GM21529 (cell line): ENCODE measurements around the gene CEP41.
"Not testable (repeated sequence)": the region's sequence is repeated elsewhere in the genome, so short reads cannot be mapped to it uniquely, and the experiment has no call there.

Source experiments
- ATAC-seq: cut with Tn5 transposase; IDR thresholded peaks from one replicate; pipeline ENCODE4 v1.9.1; 2021; ENCODE audit not compliant: unreplicated experiment

Gene CEP41

DNA sequence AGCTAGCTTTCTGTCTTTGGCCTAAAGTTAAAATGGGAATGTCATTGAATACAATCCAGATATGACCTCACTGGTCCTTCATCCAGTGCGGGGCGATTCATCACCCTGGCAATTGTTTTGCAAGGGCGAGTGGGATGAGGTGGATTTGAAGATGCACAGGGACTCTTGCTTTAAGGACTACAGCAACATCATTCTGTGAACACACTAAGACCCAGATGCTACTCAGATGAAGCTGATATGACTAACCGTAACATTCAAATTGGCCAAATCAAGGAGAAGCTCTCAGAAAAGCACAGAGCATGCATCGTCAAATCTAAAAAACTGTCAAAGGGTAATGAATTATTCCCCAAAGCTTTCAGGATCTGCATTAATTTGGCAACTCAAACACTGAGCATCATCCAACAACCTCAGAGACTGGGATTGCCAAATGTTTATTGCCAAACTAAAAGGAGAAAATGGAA, 47.7 kb downstream of the CEP41 start:
- ATAC-seq, result no peak

DNA sequence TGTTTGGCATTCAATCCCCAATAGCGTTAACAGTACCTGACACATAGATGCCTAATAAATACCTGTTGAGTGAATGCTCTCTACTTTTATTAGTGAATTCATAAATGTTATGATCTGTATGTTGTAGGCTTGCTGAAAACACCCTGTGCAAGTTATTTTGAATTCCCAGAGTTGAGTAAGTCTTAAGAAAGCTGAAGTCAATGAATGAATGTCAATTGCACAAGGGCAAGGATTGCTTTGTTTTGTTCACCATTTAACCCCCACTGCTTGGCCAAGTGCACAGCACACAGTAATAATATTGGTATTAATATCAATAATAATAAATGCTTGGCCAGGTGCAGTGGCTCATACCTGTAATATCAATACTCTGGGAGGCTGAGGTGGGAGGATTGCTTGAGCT, 50.3 kb downstream of the CEP41 start:
- no peak for ATAC-seq

GRCh38 chr7:130388671-130389070, 52.1 kb downstream of the CEP41 start:
- ATAC-seq, result no peak

DNA sequence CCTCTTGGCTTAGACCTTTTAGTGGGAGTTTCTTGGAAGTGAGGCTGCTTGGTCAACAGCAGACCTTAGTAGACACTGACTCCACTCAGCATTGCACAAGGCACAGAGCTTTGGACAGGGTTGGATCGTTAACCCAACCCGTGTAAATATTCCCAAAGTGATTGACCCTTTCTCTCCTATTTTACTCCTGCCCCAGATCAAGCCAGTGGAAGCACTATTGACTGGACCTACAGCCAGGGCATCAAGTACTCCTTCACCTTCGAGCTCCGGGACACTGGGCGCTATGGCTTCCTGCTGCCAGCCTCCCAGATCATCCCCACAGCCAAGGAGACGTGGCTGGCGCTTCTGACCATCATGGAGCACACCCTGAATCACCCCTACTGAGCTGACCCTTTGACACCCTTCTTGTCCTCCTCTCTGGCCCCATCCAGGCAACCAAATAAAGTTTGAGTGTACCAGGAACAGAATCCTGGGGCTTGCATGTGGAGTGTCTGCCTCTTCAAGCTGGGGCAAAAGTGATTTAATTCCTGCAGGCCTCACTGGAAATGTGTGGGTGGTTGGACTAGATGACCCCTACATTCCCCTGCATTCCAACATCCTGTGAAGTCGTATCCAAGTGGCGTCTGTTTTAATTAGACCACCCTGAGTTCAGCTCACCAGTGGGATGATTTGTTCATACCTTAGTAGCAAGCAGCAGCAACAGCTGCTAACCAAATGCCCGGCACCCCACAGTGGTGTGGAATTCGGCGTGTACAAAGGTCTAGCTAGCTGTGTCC, 53.0 kb downstream of the CEP41 start:
- ATAC-seq, result no peak

DNA sequence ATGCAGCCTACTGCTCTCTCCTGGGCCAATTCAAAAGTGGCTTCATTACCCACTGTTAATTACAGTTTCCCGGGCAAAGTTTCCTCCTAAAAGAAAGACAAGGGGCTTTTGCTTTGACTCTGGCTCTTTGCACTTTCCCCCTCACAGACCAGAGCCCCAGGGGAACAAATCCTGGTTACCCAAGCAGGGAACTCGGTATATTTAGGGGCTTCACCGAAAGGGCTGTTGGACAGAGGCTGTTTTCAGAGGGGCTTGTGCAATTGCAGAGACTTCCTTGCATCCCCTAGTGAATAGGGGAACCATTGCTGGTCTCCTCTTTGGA, 53.5 kb downstream of the CEP41 start:
- no peak for ATAC-seq

DNA sequence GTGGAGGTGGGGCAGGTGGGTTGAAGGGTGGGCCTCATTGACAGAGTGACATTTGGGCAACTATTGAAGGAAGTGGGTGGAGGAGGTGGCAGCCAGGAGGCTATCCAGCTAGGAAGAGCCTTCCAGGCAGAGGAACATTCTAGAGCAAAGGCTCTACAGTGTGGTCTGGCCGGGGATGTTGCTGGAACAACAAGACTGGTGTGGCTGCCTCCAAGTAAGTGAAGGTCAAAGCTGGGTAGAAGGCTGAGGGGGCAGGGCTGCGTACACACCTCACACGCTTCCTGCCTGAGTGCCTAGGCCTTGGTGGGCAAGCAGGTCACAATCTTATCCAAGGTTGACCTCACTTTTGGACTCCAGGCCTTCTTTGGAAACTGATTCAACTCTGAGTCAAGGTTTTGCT, 53.9 kb downstream of the CEP41 start:
- ATAC-seq, result no peak

DNA sequence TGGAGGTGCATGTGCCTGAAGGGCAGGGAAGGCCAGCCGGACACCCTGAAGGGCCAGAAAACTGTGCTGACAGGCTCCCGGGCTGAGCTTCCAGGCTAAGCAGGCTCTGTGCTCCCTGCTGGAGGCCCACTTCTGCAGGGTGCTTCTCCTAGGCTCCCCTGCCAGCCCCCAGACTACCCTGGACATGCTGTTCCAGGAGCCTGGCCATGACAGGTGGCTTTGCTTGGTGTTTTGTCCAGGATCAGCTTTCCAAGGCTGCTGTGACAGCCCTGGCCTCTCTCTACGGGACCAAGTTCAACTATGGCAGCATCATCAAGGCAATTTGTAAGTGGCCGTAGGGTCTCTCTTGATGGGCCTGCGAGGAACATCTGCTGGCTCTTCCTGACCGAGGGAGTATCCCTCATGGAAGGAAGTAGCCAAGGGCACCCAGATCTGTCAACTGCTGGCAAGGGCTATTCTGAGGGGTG, 55.2 kb downstream of the CEP41 start:
- no peak for ATAC-seq

- ATAC-seq, result no peak
Observed at GRCh38 chr7:130384841-130385599, 55.8 kb downstream of the CEP41 start.

- no peak for ATAC-seq
Observed at GRCh38 chr7:130384371-130384801, 56.4 kb downstream of the CEP41 start.

DNA sequence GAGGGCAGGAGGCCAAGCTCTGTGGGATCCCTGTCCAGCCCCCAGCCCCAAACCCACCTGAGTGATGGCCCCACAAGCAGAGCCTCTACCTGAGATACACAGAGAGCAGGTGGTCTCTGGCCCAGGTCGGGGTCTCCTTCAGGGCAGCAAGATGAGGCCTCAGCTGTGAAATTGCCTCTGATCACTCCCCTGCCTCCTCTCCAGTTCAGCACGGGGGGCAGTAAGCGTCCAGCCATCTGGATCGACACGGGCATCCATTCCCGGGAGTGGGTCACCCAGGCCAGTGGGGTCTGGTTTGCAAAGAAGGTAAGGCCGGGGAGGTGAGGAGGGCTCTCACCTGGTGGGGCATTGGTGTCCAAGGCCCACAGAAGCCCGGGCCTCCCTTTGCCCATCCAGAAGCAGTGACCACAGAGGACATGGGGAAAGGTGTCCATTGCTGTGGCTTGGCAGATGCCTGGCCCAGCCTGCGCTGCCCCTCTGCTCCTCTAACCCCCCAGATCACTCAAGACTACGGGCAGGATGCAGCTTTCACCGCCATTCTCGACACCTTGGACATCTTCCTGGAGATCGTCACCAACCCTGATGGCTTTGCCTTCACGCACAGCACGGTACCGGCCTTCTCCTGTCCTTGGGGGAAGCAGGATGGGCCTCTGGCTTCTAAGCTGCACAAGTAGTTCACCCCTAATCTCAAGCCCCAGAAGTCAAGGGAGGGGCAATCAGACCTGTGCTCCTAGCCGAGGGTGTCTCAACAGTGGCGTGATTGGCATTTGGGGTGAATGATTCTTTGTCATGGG, 57.4 kb downstream of the CEP41 start:
- ATAC-seq, result no peak

GRCh38 chr7:130381468-130382312, 59.1 kb downstream of the CEP41 start:
- ATAC-seq, result no peak

DNA sequence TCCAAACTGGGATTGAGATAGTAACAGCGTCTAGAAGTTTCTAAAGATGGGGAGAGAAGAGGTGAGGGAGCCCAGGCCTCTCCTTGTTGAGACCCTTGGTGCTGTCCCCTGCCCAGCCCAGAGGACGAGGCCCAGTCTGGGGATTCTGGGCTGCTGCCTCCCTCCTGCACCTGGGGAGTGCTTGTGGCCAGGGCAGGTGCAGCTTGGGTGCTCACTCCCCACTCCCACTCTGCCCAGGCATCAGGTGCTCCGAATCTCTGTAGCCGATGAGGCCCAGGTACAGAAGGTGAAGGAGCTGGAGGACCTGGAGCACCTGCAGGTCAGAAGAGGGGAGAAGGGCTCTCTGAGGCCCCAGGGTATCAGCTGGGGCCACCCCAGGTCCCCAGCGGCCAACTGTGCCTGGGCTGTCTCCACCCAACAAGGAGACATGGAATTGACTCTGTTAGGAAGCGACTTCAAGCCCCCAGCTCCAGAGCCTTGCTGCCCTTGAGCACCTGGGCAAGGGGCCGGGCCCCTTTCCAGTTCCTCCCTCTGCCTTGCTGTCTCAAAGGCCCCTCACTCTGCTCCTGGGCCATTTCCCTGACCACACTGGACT, 59.9 kb downstream of the CEP41 start:
- no peak for ATAC-seq

- no peak for ATAC-seq
Observed at GRCh38 chr7:130379921-130380860, 60.6 kb downstream of the CEP41 start, which contains the start of gene CPA1. TSS of gene CPA1 (plus strand) at chr7:130380494. CDS start at chr7:130380521, 27 bp downstream.

GRCh38 chr7:130379532-130379920, 61.3 kb downstream of the CEP41 start:
- no peak for ATAC-seq

GRCh38 chr7:130379019-130379418, 61.8 kb downstream of the CEP41 start:
- ATAC-seq, result no peak

DNA sequence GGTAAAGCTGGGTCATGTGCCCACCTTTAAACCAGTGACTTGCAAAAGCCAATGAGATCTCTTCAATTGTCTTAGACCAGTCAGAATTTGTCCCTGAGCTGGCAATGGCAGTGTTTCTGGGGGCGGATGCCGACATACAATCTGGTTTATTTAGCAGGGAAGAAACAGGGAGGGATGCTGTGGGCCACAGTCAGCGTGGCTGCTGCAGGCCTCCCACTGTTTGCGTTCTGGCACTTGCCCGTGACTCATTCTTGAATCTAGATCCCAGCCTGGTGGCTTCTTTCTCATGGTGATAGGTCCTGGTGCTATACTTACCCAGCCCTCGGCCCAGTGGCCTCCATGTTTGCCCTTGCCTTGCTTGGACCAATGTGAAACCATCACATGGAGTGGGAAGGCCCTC, 63.6 kb downstream of the CEP41 start:
- no peak for ATAC-seq

DNA sequence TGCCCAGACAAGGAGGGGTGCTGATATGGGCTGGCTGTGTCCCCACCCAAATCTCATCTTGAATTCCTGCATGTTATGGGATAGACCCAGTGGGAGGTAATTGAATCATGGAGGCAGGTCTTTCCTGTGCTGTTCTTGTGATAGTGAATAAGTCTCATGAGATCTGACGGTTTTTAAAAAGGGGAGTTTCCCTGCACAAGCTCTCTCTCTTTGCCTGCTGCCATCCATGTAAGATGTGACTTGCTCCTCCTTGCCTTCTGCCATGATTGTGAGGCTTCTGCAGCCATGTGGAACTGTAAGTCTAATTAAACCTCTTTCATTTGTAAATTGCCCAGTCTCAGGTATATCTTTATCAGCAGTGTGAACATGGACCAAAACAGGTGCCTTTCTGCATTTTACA, 64.4 kb downstream of the CEP41 start:
- not testable (repeated sequence) for ATAC-seq

DNA sequence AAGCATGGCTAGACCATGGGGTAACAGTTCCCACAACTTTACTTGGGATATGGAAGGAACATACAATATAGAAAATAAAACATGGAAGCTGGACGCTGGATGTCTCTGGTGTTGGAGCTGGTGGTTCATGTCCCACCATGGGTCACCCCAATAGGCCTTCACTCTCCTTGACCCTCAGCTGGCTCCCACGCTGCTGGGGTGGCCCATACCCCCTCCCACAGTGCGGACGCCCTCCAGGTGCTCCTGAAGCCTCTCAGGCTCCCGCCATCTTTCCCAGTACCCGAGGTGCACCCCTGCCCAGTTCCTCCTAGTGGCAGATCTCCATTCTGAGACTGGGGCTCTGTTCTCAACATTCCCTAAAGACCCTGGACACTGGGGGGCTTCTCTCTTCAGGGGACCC, 66.3 kb downstream of the CEP41 start:
- ATAC-seq, result no peak
